Smooth muscle cell (in vitro differentiated cells): ENCODE data around the gene ZNF407. TPM values are rescaled to one million over a fixed set of nuclear protein-coding genes. Genes with fewer than 3 reads are reported as not detected.

Experiments used
- DNase-seq: peaks from one replicate; lab custom pipeline; 2025; ENCODE audit not compliant: unreplicated experiment; lab: John Stamatoyannopoulos, UW
- H2AFZ ChIP-seq: fragments of 200-600 bp; sonication (generic); 2 replicates; pipeline ENCODE4 v1.6.0; 2016; ENCODE audit warnings: antibody characterized with exemption, low read depth, mild to moderate bottlenecking
- H3F3A ChIP-seq: fragments of 200-600 bp; sonication (generic); 2 replicates; pipeline ENCODE4 v1.6.0; 2017; ENCODE audit warnings: antibody characterized with exemption, low read depth
- H3K27ac ChIP-seq: fragments of 200-600 bp; sonication (generic); 2 replicates; pipeline ENCODE4 v1.5.1; 2016; ENCODE audit warnings: low read depth, mild to moderate bottlenecking
- H3K27me3 ChIP-seq: fragments of 200-600 bp; sonication (generic); 2 replicates; pipeline ENCODE4 v1.6.1; 2016; ENCODE audit warnings: low read depth, mild to moderate bottlenecking
- H3K36me3 ChIP-seq: fragments of 200-600 bp; sonication (generic); 2 replicates; pipeline ENCODE4 v1.5.1; 2016; ENCODE audit warnings: low read depth
- H3K4me1 ChIP-seq: fragments of 200-600 bp; sonication (generic); 2 replicates; pipeline ENCODE4 v1.5.1; 2016; ENCODE audit warnings: low read depth
- H3K4me2 ChIP-seq: fragments of 200-600 bp; sonication (generic); 2 replicates; pipeline ENCODE4 v1.6.0; 2016; ENCODE audit warnings: mild to moderate bottlenecking
- H3K4me3 ChIP-seq: fragments of 200-600 bp; sonication (generic); 2 replicates; pipeline ENCODE4 v1.5.1; 2016; ENCODE audit warnings: mild to moderate bottlenecking
- H3K79me2 ChIP-seq: fragments of 200-600 bp; sonication (generic); 2 replicates; pipeline ENCODE4 v1.6.0; 2016; ENCODE audit warnings: low read depth, mild to moderate bottlenecking
- H3K9ac ChIP-seq: fragments of 200-600 bp; sonication (generic); 2 replicates; pipeline ENCODE4 v1.6.0; 2016; ENCODE audit warnings: low read depth
- H3K9me3 ChIP-seq: fragments of 200-600 bp; sonication (generic); replicated peaks from 2 replicates; pipeline ENCODE4 v1.5.1; 2016; ENCODE audit warnings: low read depth
- H4K20me1 ChIP-seq: fragments of 200-600 bp; sonication (generic); 2 replicates; pipeline ENCODE4 v1.6.0; 2016; ENCODE audit warnings: low read depth
- WGBS: methylation state at CpG from one replicate; pipeline ENCODE4 v1.1.7; 2016; ENCODE audit warnings: low lambda C conversion rate; 5-methylcytosine and 5-hydroxymethylcytosine counted together
- polyA plus RNA-seq: library from polyadenylated mRNA; unstranded; fragments of >200 nt; fragmentation: Nextera tagmentation; extraction: Ambion mirVana; gene quantifications from 2 replicates; pipeline ENCODE4 v1.2.1, GENCODE V29; 2016
- total RNA-seq: library from RNA; depleted of rRNA; stranded (reverse); fragments of >200 nt; gene quantifications from 2 replicates; pipeline ENCODE4 v1.2.3, GENCODE V29; 2014
- TF ChIP-seq, protein P1 (sequence below): fragments of 200-600 bp; sonication (generic); IDR thresholded peaks from 2 replicates; pipeline ENCODE4 v1.5.1; 2017; ENCODE audit warnings: borderline replicate concordance, mild to moderate bottlenecking, antibody characterized with exemption; ENCODE audit not compliant: insufficient read depth, poor library complexity, severe bottlenecking

ZNF407 gene
- total and polyA plus RNA-seq, 2 experiments from 2014 or later = 4.5 to 11.5 TPM

DNA sequence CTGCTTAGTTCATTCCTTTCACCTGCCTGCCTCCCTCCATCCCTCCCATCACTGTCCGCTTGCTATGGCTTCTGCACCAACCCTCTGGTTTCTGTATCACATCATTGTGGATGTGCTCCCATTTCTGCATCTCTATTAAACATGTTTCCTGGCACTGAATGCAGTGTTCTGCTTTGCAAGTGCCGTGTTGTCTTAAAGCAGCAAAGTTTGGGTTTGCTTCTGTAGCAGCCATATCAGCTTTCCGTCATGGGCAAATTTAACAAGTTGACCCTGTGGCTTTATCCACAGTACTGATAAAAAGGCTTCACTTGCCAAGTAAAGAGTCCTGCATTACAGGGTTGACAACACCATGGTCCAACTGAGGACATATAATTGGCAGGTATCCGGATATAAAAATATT, 445.8 kb downstream of the ZNF407 start:
- 83% methylated on average over 4 of the region's 4 CpGs for WGBS
- no peaks in the 10 kb centered on the region for H3K36me3 ChIP-seq
- H3K4me1 ChIP-seq = no peaks in the 10 kb centered on the region
- H3K4me3 ChIP-seq = no peak overlapping the region
- no peaks in the 10 kb centered on the region for H3F3A ChIP-seq
- no peaks in the 10 kb centered on the region for H3K27me3 ChIP-seq
- H4K20me1 ChIP-seq = no peaks in the 10 kb centered on the region
- DNase-seq = no peak
- H3K79me2 ChIP-seq = no peaks in the 10 kb centered on the region
- H3K27ac ChIP-seq = no peak overlapping the region
- no peak overlapping the region for H3K9ac ChIP-seq
- no peaks in the 10 kb centered on the region for H3K9me3 ChIP-seq
- H2AFZ ChIP-seq = no peak overlapping the region
- TF ChIP-seq, protein P1, sequence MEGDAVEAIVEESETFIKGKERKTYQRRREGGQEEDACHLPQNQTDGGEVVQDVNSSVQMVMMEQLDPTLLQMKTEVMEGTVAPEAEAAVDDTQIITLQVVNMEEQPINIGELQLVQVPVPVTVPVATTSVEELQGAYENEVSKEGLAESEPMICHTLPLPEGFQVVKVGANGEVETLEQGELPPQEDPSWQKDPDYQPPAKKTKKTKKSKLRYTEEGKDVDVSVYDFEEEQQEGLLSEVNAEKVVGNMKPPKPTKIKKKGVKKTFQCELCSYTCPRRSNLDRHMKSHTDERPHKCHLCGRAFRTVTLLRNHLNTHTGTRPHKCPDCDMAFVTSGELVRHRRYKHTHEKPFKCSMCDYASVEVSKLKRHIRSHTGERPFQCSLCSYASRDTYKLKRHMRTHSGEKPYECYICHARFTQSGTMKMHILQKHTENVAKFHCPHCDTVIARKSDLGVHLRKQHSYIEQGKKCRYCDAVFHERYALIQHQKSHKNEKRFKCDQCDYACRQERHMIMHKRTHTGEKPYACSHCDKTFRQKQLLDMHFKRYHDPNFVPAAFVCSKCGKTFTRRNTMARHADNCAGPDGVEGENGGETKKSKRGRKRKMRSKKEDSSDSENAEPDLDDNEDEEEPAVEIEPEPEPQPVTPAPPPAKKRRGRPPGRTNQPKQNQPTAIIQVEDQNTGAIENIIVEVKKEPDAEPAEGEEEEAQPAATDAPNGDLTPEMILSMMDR = no peak
- H3K4me2 ChIP-seq = no peak overlapping the region

DNA sequence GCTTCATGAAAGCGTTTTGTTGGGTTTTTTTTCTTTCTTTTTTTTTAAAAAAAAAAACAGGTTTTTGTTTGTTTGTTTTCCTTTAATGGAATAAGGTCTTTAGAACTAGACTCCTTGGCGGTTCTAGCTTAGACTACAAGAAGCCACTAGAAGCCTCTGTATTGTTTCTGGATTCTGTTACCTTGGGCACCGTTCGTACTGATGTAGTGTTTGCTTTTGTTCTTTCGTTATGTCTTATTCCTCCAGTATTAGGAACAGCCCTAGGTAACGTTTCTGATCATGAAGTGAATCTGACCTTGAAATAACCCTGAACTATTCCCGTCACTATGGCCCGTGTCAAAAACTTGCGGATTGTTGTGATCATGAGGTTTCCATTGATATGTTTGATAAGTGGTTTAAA, 446.6 kb downstream of the ZNF407 start:
- Histone ChIP-seq H3K4me3 (no peak overlapping the region), H3K4me2 (no peak overlapping the region), H3F3A (no peaks in the 10 kb centered on the region), H3K4me1 (no peaks in the 10 kb centered on the region), H3K27ac (no peak overlapping the region), H4K20me1 (no peaks in the 10 kb centered on the region), H2AFZ (no peak overlapping the region), H3K9me3 (no peaks in the 10 kb centered on the region), H3K36me3 (no peaks in the 10 kb centered on the region), H3K9ac (no peak overlapping the region), H3K79me2 (no peaks in the 10 kb centered on the region), H3K27me3 (no peaks in the 10 kb centered on the region)
- TF ChIP-seq, protein P1 = no peak
- WGBS = 96% methylated on average over 9 of the region's 9 CpGs
- DNase-seq = no peak

DNA sequence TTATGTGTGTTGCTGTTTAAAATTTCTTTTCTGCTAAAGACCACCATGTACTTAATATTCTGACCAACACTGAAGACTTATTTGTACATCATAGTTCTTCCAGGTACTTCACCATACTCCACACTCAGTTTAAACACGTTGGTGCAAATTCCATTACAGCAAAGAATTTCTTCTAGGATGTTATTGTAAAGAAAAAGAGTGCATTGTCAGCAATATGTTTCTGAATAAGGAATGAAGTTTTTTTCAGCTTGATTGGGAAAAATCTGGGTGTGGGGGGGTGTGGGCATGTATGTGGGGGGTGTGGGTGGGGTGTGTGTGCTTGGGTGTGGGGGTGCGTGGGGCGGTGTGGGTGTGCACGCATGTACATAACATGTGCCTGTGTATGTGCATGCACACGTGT, 447.1 kb downstream of the ZNF407 start:
- TF ChIP-seq, protein P1 = no peak
- Histone ChIP-seq H2AFZ (no peak overlapping the region), H3K27ac (no peak overlapping the region), H3K36me3 (no peaks in the 10 kb centered on the region), H3K27me3 (no peaks in the 10 kb centered on the region), H3K4me3 (no peak overlapping the region), H4K20me1 (no peaks in the 10 kb centered on the region), H3K79me2 (no peaks in the 10 kb centered on the region), H3K9ac (no peak overlapping the region), H3K4me1 (no peaks in the 10 kb centered on the region), H3F3A (no peaks in the 10 kb centered on the region), H3K9me3 (no peaks in the 10 kb centered on the region), H3K4me2 (no peak overlapping the region)
- 99% methylated on average over 4 of the region's 5 CpGs for WGBS
- DNase-seq = no peak

DNA sequence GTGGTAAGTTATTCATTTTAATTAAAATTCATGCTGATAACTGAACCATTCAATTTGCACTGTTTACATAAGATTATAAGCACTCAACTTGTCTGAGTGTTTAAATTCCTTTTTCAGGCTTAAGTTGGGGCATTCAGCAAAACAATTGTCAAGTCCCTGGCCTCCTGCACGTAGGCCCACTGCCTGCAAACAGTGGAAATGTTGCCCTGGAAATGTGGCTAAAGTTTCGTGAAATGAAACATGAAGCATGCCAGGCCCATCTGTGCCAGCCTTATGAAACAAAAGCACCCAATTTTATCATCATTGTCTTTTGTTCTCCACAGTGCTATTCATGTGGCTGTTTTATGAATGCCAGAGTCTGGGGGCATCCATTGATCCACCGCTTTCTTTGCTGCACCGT, 447.6 kb downstream of the ZNF407 start:
- Histone ChIP-seq H3K9me3 (no peaks in the 10 kb centered on the region), H3K4me3 (no peak overlapping the region), H3F3A (no peaks in the 10 kb centered on the region), H3K27ac (no peak overlapping the region), H4K20me1 (no peaks in the 10 kb centered on the region), H3K4me2 (no peak overlapping the region), H3K79me2 (no peaks in the 10 kb centered on the region), H3K4me1 (no peaks in the 10 kb centered on the region), H3K27me3 (no peaks in the 10 kb centered on the region), H3K36me3 (no peaks in the 10 kb centered on the region), H3K9ac (no peak overlapping the region), H2AFZ (no peak overlapping the region)
- WGBS = 94% methylated on average over 4 of the region's 4 CpGs
- TF ChIP-seq, protein P1 = no peak
- DNase-seq = no peak
